Keratinocyte (primary cell): ENCODE data around the gene ZNF254.

Experiments
- EZH2 ChIP-seq: IDR thresholded peaks from one replicate; pipeline ENCODE4 v1.6.1; 2012; ENCODE audit warnings: inconsistent platforms, mild to moderate bottlenecking, low read length, moderate library complexity
- TF ChIP-seq, protein P1 (sequence below), 3 experiments: IDR thresholded peaks in 1 of 3; conservative IDR thresholded peaks in 1 of 3; optimal IDR thresholded peaks in 1 of 3; 2 replicates in 2 of 3; 3 replicates in 1 of 3; pipeline versions ENCODE3 to v1.5.1; 2011; ENCODE audit warnings: low read length in 3 of 3, mild to moderate bottlenecking in 3 of 3, moderate library complexity in 2 of 3, control low read depth in 1 of 3, inconsistent platforms in 1 of 3; ENCODE audit not compliant: insufficient read depth in 2 of 3; ENCODE audit errors: extremely low read depth in 1 of 3

DNA sequence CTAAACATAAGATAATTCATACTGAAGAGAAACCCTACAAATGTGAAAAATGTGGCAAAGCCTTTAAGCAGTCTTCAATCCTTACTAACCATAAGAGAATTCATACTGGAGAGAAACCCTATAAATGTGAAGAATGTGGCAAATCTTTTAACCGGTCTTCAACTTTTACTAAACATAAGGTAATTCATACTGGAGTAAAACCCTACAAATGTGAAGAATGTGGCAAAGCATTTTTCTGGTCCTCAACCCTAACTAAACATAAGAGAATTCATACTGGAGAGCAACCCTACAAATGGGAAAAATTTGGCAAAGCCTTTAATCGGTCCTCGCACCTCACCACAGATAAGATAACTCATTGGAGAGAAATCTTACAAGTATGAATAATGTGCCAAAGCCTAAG, 40.6 kb downstream of the ZNF254 start:
- TF ChIP-seq, protein P1, sequence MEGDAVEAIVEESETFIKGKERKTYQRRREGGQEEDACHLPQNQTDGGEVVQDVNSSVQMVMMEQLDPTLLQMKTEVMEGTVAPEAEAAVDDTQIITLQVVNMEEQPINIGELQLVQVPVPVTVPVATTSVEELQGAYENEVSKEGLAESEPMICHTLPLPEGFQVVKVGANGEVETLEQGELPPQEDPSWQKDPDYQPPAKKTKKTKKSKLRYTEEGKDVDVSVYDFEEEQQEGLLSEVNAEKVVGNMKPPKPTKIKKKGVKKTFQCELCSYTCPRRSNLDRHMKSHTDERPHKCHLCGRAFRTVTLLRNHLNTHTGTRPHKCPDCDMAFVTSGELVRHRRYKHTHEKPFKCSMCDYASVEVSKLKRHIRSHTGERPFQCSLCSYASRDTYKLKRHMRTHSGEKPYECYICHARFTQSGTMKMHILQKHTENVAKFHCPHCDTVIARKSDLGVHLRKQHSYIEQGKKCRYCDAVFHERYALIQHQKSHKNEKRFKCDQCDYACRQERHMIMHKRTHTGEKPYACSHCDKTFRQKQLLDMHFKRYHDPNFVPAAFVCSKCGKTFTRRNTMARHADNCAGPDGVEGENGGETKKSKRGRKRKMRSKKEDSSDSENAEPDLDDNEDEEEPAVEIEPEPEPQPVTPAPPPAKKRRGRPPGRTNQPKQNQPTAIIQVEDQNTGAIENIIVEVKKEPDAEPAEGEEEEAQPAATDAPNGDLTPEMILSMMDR (optimal IDR thresholded peaks at IDR 0.05 in 1 of 3, IDR thresholded peaks at IDR 0.05 in 1 of 3, conservative IDR thresholded peaks at IDR 0.05 in 1 of 3; ENCODE audit: extremely low read depth in 1 of 3, insufficient read depth in 2 of 3, low read length in 3 of 3): no peak
- no peak for TF ChIP-seq EZH2
